ENCODE data around the gene ANAPC4.

DNA sequence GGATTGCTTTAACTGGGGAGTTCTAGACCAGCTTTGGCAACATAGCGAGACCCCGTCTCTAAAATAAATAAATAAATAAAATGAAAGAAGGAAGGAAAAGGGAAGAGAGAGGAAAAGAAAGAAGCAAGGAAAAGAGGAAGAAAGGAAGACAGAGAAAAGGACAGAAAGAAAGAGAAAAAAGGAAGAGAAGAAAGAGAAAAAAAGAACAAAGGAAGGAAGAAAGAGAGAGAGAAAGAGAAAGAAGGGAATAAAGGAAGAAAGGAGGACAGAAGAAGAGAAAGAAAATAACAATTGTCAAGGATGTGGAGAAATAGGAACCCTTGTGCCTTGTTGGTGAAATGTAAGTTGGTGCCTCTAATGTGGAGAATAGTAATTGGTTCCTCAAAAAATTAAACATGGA is 74.6 kb downstream of the ANAPC4 start:
- TF ChIP-seq, protein P1, sequence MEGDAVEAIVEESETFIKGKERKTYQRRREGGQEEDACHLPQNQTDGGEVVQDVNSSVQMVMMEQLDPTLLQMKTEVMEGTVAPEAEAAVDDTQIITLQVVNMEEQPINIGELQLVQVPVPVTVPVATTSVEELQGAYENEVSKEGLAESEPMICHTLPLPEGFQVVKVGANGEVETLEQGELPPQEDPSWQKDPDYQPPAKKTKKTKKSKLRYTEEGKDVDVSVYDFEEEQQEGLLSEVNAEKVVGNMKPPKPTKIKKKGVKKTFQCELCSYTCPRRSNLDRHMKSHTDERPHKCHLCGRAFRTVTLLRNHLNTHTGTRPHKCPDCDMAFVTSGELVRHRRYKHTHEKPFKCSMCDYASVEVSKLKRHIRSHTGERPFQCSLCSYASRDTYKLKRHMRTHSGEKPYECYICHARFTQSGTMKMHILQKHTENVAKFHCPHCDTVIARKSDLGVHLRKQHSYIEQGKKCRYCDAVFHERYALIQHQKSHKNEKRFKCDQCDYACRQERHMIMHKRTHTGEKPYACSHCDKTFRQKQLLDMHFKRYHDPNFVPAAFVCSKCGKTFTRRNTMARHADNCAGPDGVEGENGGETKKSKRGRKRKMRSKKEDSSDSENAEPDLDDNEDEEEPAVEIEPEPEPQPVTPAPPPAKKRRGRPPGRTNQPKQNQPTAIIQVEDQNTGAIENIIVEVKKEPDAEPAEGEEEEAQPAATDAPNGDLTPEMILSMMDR (IDR thresholded peaks at IDR 0.05): no peak
- TF ChIP-seq POLR2AphosphoS5 (IDR thresholded peaks at IDR 0.05) (no peak), POLR2A (IDR thresholded peaks at IDR 0.05) (no peak)

Measured in upper lobe of left lung (tissue), 4 donors.